HepG2 (cell line): Measurements from ENCODE around the gene TNPO3. TPM values are rescaled to one million over a fixed set of nuclear protein-coding genes. Genes with fewer than 3 reads are reported as not detected.

Source experiments
- ETS1 ChIP-seq: sonication (generic); formaldehyde crosslinking; IDR thresholded peaks from 2 replicates; pipeline ENCODE4 v1.4.0; 2020; ENCODE audit warnings: missing genetic modification reagents
- PAXIP1 ChIP-seq: sonication (generic); formaldehyde crosslinking; conservative IDR thresholded peaks from 2 replicates; pipeline ENCODE4 v1.4.0; 2020; ENCODE audit warnings: mild to moderate bottlenecking, missing genetic modification reagents, moderate library complexity
- ZBTB21 ChIP-seq: sonication (generic); formaldehyde crosslinking; IDR thresholded peaks from 2 replicates; pipeline ENCODE4 v1.4.0; 2020; ENCODE audit warnings: missing genetic modification reagents
- ZNF296 ChIP-seq: sonication (generic); formaldehyde crosslinking; conservative IDR thresholded peaks from 2 replicates; pipeline ENCODE4 v1.5.0; 2020; ENCODE audit warnings: mild to moderate bottlenecking, missing genetic modification reagents
- ZNF33A ChIP-seq: sonication (generic); formaldehyde crosslinking; IDR thresholded peaks from 2 replicates; pipeline ENCODE4 v1.5.1; 2020; ENCODE audit warnings: missing genetic modification reagents, mild to moderate bottlenecking, moderate library complexity, borderline replicate concordance
- ZNF431 ChIP-seq: sonication (generic); formaldehyde crosslinking; IDR thresholded peaks from 2 replicates; pipeline ENCODE4 v1.9.0; 2022; ENCODE audit warnings: missing genetic modification reagents, low read depth, mild to moderate bottlenecking, borderline replicate concordance
- ZNF740 ChIP-seq: sonication (generic); formaldehyde crosslinking; IDR thresholded peaks from 2 replicates; pipeline ENCODE4 v1.4.0; 2020; ENCODE audit warnings: missing genetic modification reagents
- polyA plus RNA-seq, 8 experiments: library from polyadenylated mRNA; depleted of rRNA in 3 of 8; stranded (reverse) in 7 of 8; unstranded in 1 of 8; fragments of >200 nt; fragmentation: Illumina TruSeq in 4 of 8; extraction: Trizol in 4 of 8; gene quantifications; 2 replicates each; pipeline versions ENCODE4 v1.2.1 to v1.2.3, GENCODE V29; 2011 to 2016; ENCODE audit warnings: low read depth in 4 of 8, missing spikeins in 1 of 8, mixed read lengths in 1 of 8; ENCODE audit not compliant: insufficient read depth in 1 of 8
- total RNA-seq, 5 experiments: library from RNA; depleted of rRNA; stranded (reverse); fragments of >200 nt; fragmentation: Illumina TruSeq; extraction: Trizol; gene quantifications; 2 replicates each; pipeline ENCODE4 v1.2.3, GENCODE V29; 2016; ENCODE audit warnings: low read depth in 1 of 5
- TF ChIP-seq, protein P1 (sequence below): sonication (generic); formaldehyde crosslinking; IDR thresholded peaks from 2 replicates; pipeline ENCODE4 v1.4.0; 2020; ENCODE audit warnings: missing genetic modification reagents, borderline replicate concordance
- TF ChIP-seq, protein P2 (sequence below): IDR thresholded peaks from 2 replicates; pipeline ENCODE4 v1.6.1; 2016; ENCODE audit warnings: missing biosample characterization, missing genetic modification reagents, low read depth

TNPO3 gene
- total and polyA plus RNA-seq, 2 of the 13 experiments (the other 11 are each of a cell fraction or from before 2014, with no cell fraction given) = 23.8 to 44.6 TPM

GRCh38 chr7:128937647-128938543 is 117.0 kb downstream of the TNPO3 start, which contains the start of gene IRF5 (continued):
- TF ChIP-seq, protein P1, sequence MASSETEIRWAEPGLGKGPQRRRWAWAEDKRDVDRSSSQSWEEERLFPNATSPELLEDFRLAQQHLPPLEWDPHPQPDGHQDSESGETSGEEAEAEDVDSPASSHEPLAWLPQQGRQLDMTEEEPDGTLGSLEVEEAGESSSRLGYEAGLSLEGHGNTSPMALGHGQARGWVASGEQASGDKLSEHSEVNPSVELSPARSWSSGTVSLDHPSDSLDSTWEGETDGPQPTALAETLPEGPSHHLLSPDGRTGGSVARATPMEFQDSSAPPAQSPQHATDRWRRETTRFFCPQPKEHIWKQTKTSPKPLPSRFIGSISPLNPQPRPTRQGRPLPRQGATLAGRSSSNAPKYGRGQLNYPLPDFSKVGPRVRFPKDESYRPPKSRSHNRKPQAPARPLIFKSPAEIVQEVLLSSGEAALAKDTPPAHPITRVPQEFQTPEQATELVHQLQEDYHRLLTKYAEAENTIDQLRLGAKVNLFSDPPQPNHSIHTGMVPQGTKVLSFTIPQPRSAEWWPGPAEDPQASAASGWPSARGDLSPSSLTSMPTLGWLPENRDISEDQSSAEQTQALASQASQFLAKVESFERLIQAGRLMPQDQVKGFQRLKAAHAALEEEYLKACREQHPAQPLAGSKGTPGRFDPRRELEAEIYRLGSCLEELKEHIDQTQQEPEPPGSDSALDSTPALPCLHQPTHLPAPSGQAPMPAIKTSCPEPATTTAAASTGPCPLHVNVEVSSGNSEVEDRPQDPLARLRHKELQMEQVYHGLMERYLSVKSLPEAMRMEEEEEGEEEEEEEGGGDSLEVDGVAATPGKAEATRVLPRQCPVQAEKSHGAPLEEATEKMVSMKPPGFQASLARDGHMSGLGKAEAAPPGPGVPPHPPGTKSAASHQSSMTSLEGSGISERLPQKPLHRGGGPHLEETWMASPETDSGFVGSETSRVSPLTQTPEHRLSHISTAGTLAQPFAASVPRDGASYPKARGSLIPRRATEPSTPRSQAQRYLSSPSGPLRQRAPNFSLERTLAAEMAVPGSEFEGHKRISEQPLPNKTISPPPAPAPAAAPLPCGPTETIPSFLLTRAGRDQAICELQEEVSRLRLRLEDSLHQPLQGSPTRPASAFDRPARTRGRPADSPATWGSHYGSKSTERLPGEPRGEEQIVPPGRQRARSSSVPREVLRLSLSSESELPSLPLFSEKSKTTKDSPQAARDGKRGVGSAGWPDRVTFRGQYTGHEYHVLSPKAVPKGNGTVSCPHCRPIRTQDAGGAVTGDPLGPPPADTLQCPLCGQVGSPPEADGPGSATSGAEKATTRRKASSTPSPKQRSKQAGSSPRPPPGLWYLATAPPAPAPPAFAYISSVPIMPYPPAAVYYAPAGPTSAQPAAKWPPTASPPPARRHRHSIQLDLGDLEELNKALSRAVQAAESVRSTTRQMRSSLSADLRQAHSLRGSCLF (CRISPR knock-in tag) = no peak
- TF ChIP-seq ZNF296 (CRISPR knock-in tag) = no peak
- no peak for TF ChIP-seq ZNF33A (CRISPR knock-in tag)
- TF ChIP-seq ZNF740 = no peak
- TF ChIP-seq PAXIP1 = no peak
- TF ChIP-seq ZNF431 = no peak
- no peak for TF ChIP-seq ETS1 (CRISPR knock-in tag)
- TF ChIP-seq, protein P2, sequence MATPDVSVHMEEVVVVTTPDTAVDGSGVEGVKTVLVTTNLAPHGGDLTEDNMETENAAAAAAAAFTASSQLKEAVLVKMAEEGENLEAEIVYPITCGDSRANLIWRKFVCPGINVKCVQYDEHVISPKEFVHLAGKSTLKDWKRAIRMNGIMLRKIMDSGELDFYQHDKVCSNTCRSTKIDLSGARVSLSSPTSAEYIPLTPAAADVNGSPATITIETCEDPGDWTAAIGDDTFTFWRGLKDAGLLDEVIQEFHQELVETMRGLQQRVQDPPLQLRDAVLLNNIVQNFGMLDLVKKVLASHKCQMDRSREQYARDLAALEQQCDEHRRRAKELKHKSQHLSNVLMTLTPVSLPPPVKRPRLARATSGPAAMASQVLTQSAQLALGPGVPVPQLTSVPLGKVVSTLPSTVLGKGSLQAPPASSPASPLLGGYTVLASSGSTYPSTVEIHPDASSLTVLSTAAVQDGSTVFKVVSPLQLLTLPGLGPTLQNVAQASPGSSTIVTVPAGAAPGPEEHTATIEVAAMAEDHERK (CRISPR knock-in tag) = no peak
- TF ChIP-seq ZBTB21 (CRISPR knock-in tag) = no peak
